HEK293T (cell line): Measurements from ENCODE around the gene LUZP2.

Source experiments
- CTCF ChIA-PET: fragments of 350-600 bp; formaldehyde crosslinking; extraction: SDS; loops from one replicate; lab custom pipeline; 2021; ENCODE audit warnings: antibody characterized with exemption, inconsistent platforms; lab: Yijun Ruan, JAX
- POLR2A ChIA-PET: fragments of 350-600 bp; formaldehyde crosslinking; extraction: SDS; loops from one replicate; lab custom pipeline; 2020; ENCODE audit warnings: antibody characterized with exemption, inconsistent platforms; lab: Yijun Ruan, JAX
- DNase-seq: peaks from one replicate; pipeline ENCODE4 v3.0.0; 2012; ENCODE audit warnings: mixed read lengths; ENCODE audit errors: extremely low spot score
- ARNT ChIP-seq: fragments of 450-650 bp; IDR thresholded peaks from 2 replicates; pipeline ENCODE4 v1.6.1; 2017; ENCODE audit warnings: mild to moderate bottlenecking
- BHLHE40 ChIP-seq: fragments of 450-650 bp; IDR thresholded peaks from 2 replicates; pipeline ENCODE4 v1.6.1; 2016; ENCODE audit warnings: mild to moderate bottlenecking, moderate library complexity, borderline replicate concordance
- CTBP1 ChIP-seq: fragments of 450-650 bp; IDR thresholded peaks from 2 replicates; pipeline ENCODE4 v1.6.1; 2016; ENCODE audit warnings: borderline replicate concordance
- ELF4 ChIP-seq: fragments of 450-650 bp; IDR thresholded peaks from 2 replicates; pipeline ENCODE4 v1.6.1; 2017; ENCODE audit warnings: antibody characterized with exemption
- FOXA1 ChIP-seq: fragments of 450-650 bp; IDR thresholded peaks from 2 replicates; pipeline ENCODE4 v1.6.1; 2016; ENCODE audit warnings: mild to moderate bottlenecking
- FOXK2 ChIP-seq: fragments of 450-650 bp; IDR thresholded peaks from 2 replicates; pipeline ENCODE4 v1.6.1; 2016; ENCODE audit warnings: mild to moderate bottlenecking
- FOXM1 ChIP-seq: fragments of 450-650 bp; IDR thresholded peaks from 2 replicates; pipeline ENCODE4 v1.6.1; 2017; ENCODE audit warnings: mild to moderate bottlenecking, borderline replicate concordance
- HDGF ChIP-seq: fragments of 450-650 bp; IDR thresholded peaks from 2 replicates; pipeline ENCODE4 v1.6.1; 2017; ENCODE audit warnings: antibody characterized with exemption, borderline replicate concordance
- L3MBTL2 ChIP-seq: fragments of 450-650 bp; conservative IDR thresholded peaks from 2 replicates; pipeline ENCODE4 v1.6.1; 2016; ENCODE audit warnings: mild to moderate bottlenecking
- LEF1 ChIP-seq: fragments of 450-650 bp; IDR thresholded peaks from 2 replicates; pipeline ENCODE4 v1.6.1; 2017; ENCODE audit warnings: mild to moderate bottlenecking, borderline replicate concordance
- NFRKB ChIP-seq: fragments of 450-650 bp; IDR thresholded peaks from 2 replicates; pipeline ENCODE4 v1.6.1; 2016; ENCODE audit warnings: mild to moderate bottlenecking, moderate library complexity
- SP1 ChIP-seq: fragments of 450-650 bp; IDR thresholded peaks from 2 replicates; pipeline ENCODE4 v1.6.1; 2017
- SUZ12 ChIP-seq: fragments of 450-650 bp; IDR thresholded peaks from 2 replicates; pipeline ENCODE4 v1.6.1; 2016; ENCODE audit warnings: mild to moderate bottlenecking
- TARDBP ChIP-seq: fragments of 450-650 bp; IDR thresholded peaks from 2 replicates; pipeline ENCODE4 v1.6.1; 2016
- ZNF384 ChIP-seq: fragments of 450-650 bp; IDR thresholded peaks from 2 replicates; pipeline ENCODE4 v1.6.1; 2016
- TF ChIP-seq, protein P1 (sequence below): fragments of 450-650 bp; IDR thresholded peaks from 2 replicates; pipeline ENCODE4 v1.6.1; 2016

The LUZP2 gene

DNA sequence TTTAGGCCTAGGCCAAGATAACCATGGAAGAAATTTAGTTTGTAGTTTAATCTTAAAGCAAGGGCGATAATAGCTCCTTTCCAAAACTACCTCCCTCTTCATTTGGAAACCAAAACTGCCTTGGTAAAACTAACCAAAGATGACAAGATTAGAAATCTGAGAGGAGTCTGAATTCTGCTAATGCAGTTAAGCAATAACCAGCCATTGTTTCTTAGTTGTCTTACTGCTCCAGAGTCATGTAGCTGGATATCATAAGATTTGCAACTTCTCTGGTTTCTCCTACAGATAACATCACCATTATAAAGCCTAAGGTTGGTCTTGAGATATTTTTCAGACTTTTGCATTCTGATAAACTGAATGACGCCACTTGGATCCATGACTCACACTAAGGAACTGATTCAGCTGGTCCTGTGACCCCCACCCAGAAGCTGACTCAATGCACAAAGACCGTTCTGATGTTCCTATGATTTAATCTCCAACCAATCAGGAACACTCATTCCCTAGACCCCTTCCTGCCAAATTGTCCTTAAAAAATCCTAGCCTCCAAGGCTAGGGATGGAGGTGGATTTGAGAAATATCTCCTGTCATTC lies 200.8 kb downstream of the LUZP2 start:
- POLR2A ChIA-PET = no interaction called here
- CTCF ChIA-PET = no interaction called here
- no peak for DNase-seq
- TF ChIP-seq BHLHE40 (no peak), NFRKB (no peak), CTBP1 (no peak), ZNF384 (no peak), SUZ12 (no peak)

DNA sequence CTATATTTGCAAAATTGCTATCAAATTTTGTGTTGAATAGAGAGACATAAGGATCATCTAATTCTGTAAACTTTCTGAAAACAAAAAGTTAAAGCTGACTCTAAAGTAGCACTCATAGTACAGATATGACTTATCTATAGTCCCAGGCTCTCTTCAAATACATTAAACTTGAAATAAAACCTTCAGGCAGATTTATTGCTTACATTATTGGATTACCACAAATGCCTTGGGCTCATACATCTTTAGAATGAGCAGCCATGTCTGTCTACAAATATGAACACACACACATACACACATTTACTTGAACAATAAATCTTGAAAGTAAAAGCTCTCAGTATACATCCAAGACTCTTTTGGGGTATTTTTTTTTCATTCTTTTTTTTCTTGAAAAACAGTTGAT lies 207.9 kb downstream of the LUZP2 start:
- ChIA-PET POLR2A (no interaction called here), CTCF (no interaction called here)
- no peak for DNase-seq
- TF ChIP-seq NFRKB (no peak), ARNT (no peak)

DNA sequence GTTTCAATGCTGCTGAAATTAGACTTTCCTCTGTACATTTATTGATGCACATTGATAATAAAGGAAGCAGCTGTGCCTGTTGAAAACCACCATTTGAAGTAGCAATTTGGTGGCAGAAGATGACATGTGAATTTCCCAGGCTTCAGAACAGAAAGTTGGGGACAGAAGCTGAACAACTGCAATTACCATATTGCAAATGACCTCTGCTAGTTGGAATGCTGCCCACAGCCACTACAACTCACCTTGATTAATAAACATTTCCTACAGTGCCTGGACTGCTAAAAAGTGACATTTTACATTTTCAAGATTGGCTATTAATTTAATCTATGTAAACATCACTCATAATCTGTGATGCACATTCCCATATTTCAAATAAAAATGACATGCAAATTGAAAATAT lies 208.6 kb downstream of the LUZP2 start:
- ChIA-PET CTCF (no interaction called here), POLR2A (no interaction called here)
- no peak for DNase-seq
- no peak for TF ChIP-seq BHLHE40
- no peak for TF ChIP-seq NFRKB
- TF ChIP-seq TARDBP = no peak
- TF ChIP-seq FOXM1 = no peak
- TF ChIP-seq ZNF384 = no peak
- TF ChIP-seq SUZ12 = no peak
- TF ChIP-seq ELF4 = no peak
- no peak for TF ChIP-seq ARNT

DNA sequence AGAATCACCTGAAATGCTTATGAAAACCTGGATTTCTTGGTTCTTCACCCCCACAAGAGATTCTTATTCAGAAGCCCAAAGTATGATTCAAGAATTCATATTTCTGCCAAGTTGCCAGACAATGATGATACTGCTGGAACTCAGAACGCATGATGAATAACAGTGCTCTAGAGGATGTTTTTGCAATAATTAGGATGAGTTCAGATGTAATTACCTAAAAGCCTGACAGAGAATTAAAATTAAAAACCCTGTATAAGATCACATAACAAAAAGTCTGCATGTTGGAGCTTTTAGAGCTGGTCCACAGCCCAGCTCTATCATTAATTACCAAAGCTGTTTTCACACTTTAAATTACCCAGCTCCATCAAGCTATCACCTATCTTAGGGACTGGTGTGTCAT lies 211.8 kb downstream of the LUZP2 start:
- ChIA-PET POLR2A (no interaction called here), CTCF (no interaction called here)
- no peak for TF ChIP-seq LEF1
- TF ChIP-seq, protein P1, sequence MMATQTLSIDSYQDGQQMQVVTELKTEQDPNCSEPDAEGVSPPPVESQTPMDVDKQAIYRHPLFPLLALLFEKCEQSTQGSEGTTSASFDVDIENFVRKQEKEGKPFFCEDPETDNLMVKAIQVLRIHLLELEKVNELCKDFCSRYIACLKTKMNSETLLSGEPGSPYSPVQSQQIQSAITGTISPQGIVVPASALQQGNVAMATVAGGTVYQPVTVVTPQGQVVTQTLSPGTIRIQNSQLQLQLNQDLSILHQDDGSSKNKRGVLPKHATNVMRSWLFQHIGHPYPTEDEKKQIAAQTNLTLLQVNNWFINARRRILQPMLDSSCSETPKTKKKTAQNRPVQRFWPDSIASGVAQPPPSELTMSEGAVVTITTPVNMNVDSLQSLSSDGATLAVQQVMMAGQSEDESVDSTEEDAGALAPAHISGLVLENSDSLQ = no peak
- TF ChIP-seq FOXM1 = no peak
- no peak for TF ChIP-seq SP1
- TF ChIP-seq BHLHE40 = no peak
- no peak for TF ChIP-seq FOXK2
- no peak for TF ChIP-seq ARNT
- no peak for TF ChIP-seq HDGF
- TF ChIP-seq FOXA1 = no peak
- no peak for TF ChIP-seq NFRKB
- no peak for TF ChIP-seq SUZ12
- TF ChIP-seq CTBP1 = no peak
- no peak for TF ChIP-seq TARDBP
- TF ChIP-seq ELF4 = no peak
- TF ChIP-seq L3MBTL2 = no peak
- TF ChIP-seq ZNF384 = no peak
- DNase-seq = no peak

DNA sequence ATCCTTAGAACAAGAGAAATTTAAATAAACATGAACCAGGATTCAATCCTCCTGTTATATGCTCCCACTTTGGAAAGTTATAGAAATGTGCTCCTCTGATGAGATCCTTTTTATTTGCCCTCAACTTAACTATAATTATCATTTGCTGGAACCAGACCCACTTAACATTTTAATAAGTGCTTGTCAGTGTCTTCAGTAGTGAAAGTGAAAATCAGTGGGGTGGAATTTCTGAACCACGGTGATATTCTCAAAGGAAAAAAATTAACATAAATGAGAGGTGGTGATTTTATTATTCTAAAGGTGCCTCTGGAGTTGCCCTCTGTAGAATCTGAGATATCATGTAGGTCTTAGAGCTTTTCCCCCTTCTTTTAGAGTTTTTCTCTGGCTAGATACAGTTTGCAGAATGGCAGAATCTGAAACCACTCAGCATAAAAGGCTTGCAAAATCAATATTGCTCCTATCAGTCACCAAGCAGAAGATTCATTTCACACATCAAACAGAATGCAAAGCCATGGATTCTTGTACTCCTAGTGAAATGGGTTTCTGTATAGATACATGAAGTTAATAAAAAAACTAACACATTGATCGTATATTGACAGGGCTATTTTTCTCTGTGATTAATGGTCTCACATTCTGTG lies 213.2 kb downstream of the LUZP2 start:
- POLR2A ChIA-PET = no interaction called here
- DNase-seq = no peak
- TF ChIP-seq BHLHE40 = no peak
- no peak for TF ChIP-seq CTBP1
- TF ChIP-seq HDGF = no peak
- TF ChIP-seq FOXK2 = no peak
- no peak for TF ChIP-seq TARDBP
- TF ChIP-seq L3MBTL2 = no peak
- no peak for TF ChIP-seq LEF1
- TF ChIP-seq FOXA1 = no peak
- no peak for TF ChIP-seq ELF4
- no peak for TF ChIP-seq FOXM1
- TF ChIP-seq ARNT = no peak
- TF ChIP-seq SUZ12 = no peak
- TF ChIP-seq ZNF384 = no peak
- CTCF ChIA-PET = no interaction called here

DNA sequence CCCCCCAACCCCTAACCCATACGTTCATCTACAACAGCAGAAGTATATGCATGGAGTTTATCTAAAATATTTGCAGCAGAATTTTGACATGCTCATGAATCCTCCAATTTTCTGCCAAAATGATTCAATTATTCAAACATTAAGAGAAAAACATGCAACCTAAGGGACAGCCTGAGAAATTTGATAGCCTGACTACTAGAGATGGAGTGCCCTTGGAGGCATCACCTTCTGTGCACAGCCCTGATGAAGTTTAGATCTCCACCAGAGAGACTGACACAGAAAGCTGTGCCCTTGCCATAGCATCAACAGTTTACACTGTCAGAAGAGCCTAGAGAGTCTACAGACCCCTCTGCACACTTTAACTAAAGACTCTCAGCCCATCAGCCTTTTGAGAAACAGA lies 217.7 kb downstream of the LUZP2 start:
- no peak for DNase-seq
- TF ChIP-seq FOXM1 (no peak), ARNT (no peak), SUZ12 (no peak), ZNF384 (no peak), FOXA1 (no peak), ELF4 (no peak), LEF1 (no peak), TARDBP (no peak), BHLHE40 (no peak), NFRKB (no peak), HDGF (no peak), CTBP1 (no peak), SP1 (no peak), FOXK2 (no peak)
- TF ChIP-seq, protein P1 = no peak
- ChIA-PET CTCF (no interaction called here), POLR2A (interaction anchor here (0.6 kb wide), 1 partner anchor 1205 kb away, joined by 3 read pairs; no protein-coding TSS in a partner anchor)

DNA sequence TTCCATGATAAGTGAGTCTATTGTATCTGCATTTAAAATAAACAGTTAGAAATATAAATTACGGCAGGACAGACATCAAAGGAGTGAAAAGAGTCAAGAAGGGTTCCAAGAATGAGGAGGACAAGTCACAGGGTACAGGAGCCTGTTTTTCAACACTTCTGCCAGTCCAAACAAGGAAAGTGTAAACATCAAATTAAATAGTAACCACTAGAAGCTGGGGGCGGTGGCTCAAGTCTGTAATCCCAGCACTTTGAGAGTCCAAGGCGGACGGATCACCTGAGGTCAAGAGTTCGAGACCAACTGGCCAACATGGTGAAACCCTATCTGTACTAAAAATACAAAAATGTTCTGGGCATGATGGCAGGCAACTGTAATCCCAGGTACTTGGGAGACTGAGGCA lies 219.6 kb downstream of the LUZP2 start:
- no peak for DNase-seq
- POLR2A ChIA-PET = no interaction called here
- CTCF ChIA-PET = no interaction called here
- TF ChIP-seq, protein P1 = no peak
- TF ChIP-seq SP1 (no peak), FOXK2 (no peak), NFRKB (no peak), BHLHE40 (no peak), SUZ12 (no peak), TARDBP (no peak), ARNT (no peak), L3MBTL2 (no peak), HDGF (no peak), FOXM1 (no peak), ELF4 (no peak)
